Ectodermal cell (in vitro differentiated cells): ENCODE data around the gene TUBB8B. TPM values are rescaled to one million over a fixed set of nuclear protein-coding genes. Genes with fewer than 3 reads are reported as not detected.
"Not testable (repeated sequence)": the region's sequence is repeated elsewhere in the genome, so short reads cannot be mapped to it uniquely, and the experiment has no call there.

Experiments used
- H3K27ac ChIP-seq: 2 replicates; pipeline ENCODE4 v1.7.0; 2013; ENCODE audit warnings: mild to moderate bottlenecking, low read depth, low read length; ENCODE audit not compliant: insufficient read depth, poor library complexity, severe bottlenecking
- H3K27me3 ChIP-seq: 2 replicates; pipeline ENCODE4 v1.7.0; 2013; ENCODE audit warnings: mild to moderate bottlenecking, low read length; ENCODE audit not compliant: insufficient read depth, control insufficient read depth, poor library complexity, severe bottlenecking
- H3K36me3 ChIP-seq: one replicate; pipeline ENCODE4 v1.7.0; 2013; ENCODE audit warnings: low read length; ENCODE audit not compliant: control insufficient read depth, insufficient read depth
- H3K4me1 ChIP-seq: one replicate; pipeline ENCODE4 v1.7.0; 2013; ENCODE audit warnings: low read length; ENCODE audit not compliant: control insufficient read depth, insufficient read depth
- H3K4me3 ChIP-seq: 2 replicates; pipeline ENCODE4 v1.7.0; 2013; ENCODE audit warnings: low read depth, low read length, control low read depth; ENCODE audit not compliant: insufficient read depth
- H3K9me3 ChIP-seq: 2 replicates; pipeline ENCODE4 v1.7.0; 2013; ENCODE audit warnings: mild to moderate bottlenecking, low read length, moderate library complexity; ENCODE audit not compliant: control insufficient read depth
- WGBS, 2 experiments: methylation state at CpG; one replicate each; pipeline ENCODE4 v1.1.7; 2013; ENCODE audit warnings: missing lambda C conversion rate in 2 of 2; 5-methylcytosine and 5-hydroxymethylcytosine counted together
- polyA plus RNA-seq, 4 experiments: library from polyadenylated mRNA; stranded (reverse); fragments of 50-300 nt; gene quantifications; one replicate each; pipeline ENCODE4 v1.2.3, GENCODE V29; 2013

The TUBB8B gene
- not detected for polyA plus RNA-seq (2013, experiment 1 of 4)
- polyA plus RNA-seq (2013, experiment 2 of 4), result 0.23 TPM
- polyA plus RNA-seq (2013, experiment 3 of 4), result not detected
- polyA plus RNA-seq (2013, experiment 4 of 4), result not detected

DNA sequence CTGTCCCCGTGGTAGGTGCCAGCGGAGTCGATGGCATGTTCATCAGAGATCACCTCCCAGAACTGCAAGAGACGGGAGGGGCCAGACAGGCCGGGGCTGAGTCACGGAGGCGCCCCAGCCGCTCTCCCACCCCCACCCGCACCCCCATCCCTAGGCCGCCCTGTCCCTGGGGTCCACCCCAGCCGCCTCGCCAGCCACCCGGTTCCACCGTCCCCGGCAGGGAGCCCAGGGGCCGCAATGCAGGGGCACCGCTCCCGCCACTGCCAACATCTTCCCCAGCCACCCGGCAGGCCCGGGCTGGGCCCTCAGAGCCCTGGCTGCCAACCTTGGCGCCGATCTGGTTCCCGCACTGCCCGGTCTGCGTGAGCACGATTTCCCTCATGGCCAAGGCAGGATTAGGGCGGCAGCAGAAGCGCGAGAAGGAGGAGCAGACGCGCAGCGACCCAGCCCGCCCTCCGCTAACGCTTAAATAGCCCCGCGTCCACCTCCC, at the start of gene TUBB8B:
TUBB8B (minus strand) TSS at position 440 of the 490 bp plus-strand sequence; CDS start at position 382, 58 bp downstream.
- H3K4me1 ChIP-seq, H3K4me3 ChIP-seq, H3K27ac ChIP-seq, H3K36me3 ChIP-seq, H3K27me3 ChIP-seq, H3K9me3 ChIP-seq: not testable (repeated sequence)
- WGBS, 2 experiments, result 84 to 85% methylated on average over 34 to 36 of the region's 37 CpGs

GRCh38 chr18:97252-97914, 48.0 kb upstream of the TUBB8B start:
- H3K4me3 ChIP-seq, H3K4me1 ChIP-seq, H3K9me3 ChIP-seq, H3K36me3 ChIP-seq, H3K27me3 ChIP-seq, H3K27ac ChIP-seq: not testable (repeated sequence)
- whole genome bisulfite sequencing, 2 experiments, result 88% methylated on average over 22 to 26 of the region's 31 CpGs

DNA sequence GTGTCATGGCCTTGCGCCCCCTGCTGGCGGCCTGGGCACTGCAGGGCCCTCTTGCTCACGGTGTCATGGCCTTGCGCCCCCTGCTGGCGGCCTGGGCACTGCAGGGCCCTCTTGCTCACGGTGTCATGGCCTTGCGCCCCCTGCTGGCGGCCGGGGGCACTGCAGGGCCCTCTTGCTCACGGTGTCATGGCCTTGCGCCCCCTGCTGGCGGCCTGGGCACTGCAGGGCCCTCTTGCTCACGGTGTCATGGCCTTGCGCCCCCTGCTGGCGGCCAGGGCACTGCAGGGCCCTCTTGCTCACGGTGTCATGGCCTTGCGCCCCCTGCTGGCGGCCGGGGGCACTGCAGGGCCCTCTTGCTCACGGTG, 47.3 kb upstream of the TUBB8B start:
- WGBS, 2 experiments, result 88 to 89% methylated on average over 5 to 9 of the region's 20 CpGs
- not testable (repeated sequence) for H3K4me1 ChIP-seq, H3K27me3 ChIP-seq, H3K9me3 ChIP-seq, H3K36me3 ChIP-seq, H3K4me3 ChIP-seq, H3K27ac ChIP-seq

DNA sequence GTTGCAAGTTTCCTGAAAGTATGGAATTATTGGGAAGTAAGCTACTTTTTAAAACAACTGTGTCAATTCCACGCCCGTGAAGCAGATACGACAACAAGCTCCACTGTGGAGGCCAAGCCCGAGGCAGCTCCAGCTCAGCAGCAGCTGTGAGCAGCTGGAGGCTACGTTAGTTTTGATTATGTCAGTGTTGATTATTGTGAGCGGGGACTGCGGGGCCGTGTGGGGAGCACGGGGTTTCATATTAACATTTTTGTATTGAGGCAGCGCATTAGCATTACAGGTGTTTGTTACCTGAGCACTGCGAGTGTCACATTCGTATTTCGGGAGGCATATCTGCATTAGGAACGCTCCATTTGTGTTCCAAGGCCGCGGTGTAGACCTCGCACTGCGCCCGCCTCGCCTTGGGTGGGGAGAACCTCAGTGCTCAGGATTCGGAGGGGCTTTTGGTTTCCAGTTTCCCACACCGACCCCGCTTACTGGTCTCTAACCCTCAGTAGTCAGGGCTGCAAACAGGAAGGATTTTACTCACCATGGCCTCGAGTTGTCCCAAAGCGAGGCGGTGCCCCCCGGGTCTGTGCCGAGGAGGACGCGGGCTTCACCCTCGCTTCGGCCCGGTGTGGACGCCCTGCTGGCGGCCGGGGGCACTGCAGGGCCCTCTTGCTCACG, 46.8 kb upstream of the TUBB8B start:
- not testable (repeated sequence) for H3K27me3 ChIP-seq, H3K4me1 ChIP-seq, H3K36me3 ChIP-seq, H3K9me3 ChIP-seq, H3K4me3 ChIP-seq, H3K27ac ChIP-seq
- 89 to 91% methylated on average over 13 to 17 of the region's 37 CpGs for WGBS, 2 experiments

DNA sequence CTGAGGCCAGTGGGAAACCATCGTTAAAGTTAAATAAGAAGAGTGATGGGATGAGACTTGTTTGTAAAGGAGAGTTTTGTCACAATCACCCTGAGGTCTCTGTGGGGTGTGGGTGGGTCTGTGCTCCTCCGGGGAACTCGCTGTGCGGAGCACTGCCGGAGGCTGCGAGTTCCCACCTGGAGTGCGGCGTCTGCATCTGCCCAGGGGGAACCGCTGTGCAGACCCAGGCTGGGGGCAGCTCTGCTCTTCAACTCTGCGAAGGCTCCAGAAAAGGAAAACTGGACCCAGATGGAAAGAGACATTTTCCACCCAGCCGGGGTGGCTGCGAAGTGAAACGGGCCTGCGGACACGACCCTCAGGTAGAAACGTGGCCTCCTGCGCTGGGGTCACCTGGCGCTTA, 46.2 kb upstream of the TUBB8B start:
- H3K9me3 ChIP-seq, H3K27ac ChIP-seq, H3K4me3 ChIP-seq, H3K27me3 ChIP-seq, H3K4me1 ChIP-seq, H3K36me3 ChIP-seq: not testable (repeated sequence)
- 80 to 88% methylated on average over 17 of the region's 18 CpGs for WGBS, 2 experiments

DNA sequence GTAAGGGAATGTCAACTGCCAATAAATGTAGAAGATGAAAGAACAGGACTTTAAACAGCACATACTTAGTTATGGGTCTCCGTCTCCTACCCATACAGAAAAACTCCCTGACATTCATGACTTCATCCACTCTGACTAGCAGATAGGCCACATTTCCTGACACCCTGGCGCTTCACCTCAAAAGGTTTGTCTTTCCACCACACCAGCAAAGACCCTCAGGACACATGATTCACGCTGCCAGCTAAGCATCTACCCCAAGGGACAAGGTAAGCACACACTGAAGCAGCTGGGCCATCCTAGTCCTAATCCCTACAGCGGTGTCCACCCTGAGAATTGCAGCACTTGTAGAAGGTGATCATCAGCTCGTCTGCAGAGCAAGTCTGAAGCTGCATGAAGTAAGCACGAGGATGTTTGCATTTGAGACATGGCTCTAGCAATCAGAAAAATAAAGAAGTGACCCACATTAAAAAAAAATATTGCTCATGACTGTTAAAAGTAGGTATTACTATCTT, 44.5 kb upstream of the TUBB8B start:
- not testable (repeated sequence) for H3K9me3 ChIP-seq
- 79 to 85% methylated on average over 5 of the region's 6 CpGs for WGBS, 2 experiments

GRCh38 chr18:91561-91960, 42.1 kb upstream of the TUBB8B start:
- 60% methylated on average over 1 of the region's 1 CpG; no CpG with 5 or more reads in 1 of the 2 experiments for WGBS, 2 experiments
- not testable (repeated sequence) for H3K4me1 ChIP-seq

More for the DNA sequence above, 44.5 kb upstream of the TUBB8B start:
- H3K4me3 ChIP-seq, H3K27me3 ChIP-seq, H3K4me1 ChIP-seq, H3K27ac ChIP-seq, H3K36me3 ChIP-seq: not testable (repeated sequence)

GRCh38 chr18:90396-91193, 41.2 kb upstream of the TUBB8B start:
- H3K4me1 ChIP-seq, H3K27ac ChIP-seq, H3K36me3 ChIP-seq, H3K9me3 ChIP-seq, H3K4me3 ChIP-seq, H3K27me3 ChIP-seq: not testable (repeated sequence)
- 80 to 86% methylated on average over 14 to 17 of the region's 17 CpGs for WGBS, 2 experiments

More at GRCh38 chr18:91561-91960, 42.1 kb upstream of the TUBB8B start:
- H3K27me3 ChIP-seq, H3K9me3 ChIP-seq, H3K36me3 ChIP-seq, H3K27ac ChIP-seq, H3K4me3 ChIP-seq: not testable (repeated sequence)

- not testable (repeated sequence) for H3K36me3 ChIP-seq, H3K9me3 ChIP-seq, H3K4me3 ChIP-seq, H3K4me1 ChIP-seq, H3K27ac ChIP-seq, H3K27me3 ChIP-seq
- 79 to 81% methylated on average over 6 of the region's 6 CpGs for WGBS, 2 experiments
Measured at GRCh38 chr18:89124-89523, 39.7 kb upstream of the TUBB8B start.

DNA sequence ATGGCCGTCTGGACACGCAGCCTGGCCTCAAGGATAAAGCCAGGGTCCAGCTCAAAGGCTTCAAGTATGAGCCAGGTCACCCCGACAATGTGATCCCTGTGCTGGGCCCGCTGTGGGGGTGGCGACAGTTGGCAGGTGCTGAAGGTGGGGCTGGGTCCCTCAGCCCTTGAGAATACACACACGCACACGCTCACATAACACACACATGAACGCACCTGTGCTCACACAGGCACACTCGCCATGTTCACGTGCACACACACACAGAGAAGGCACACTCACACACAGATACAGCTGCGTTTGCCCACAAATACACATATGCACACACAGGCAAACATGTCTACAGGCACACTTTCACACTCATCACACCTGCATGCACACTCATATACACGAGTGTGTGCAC, 35.4 kb upstream of the TUBB8B start:
- 75 to 80% methylated on average over 12 of the region's 12 CpGs for WGBS, 2 experiments
- H3K9me3 ChIP-seq, H3K4me3 ChIP-seq, H3K4me1 ChIP-seq, H3K36me3 ChIP-seq, H3K27me3 ChIP-seq, H3K27ac ChIP-seq: not testable (repeated sequence)
